ENCODE data around the gene NCR2.

NCR2 gene

DNA sequence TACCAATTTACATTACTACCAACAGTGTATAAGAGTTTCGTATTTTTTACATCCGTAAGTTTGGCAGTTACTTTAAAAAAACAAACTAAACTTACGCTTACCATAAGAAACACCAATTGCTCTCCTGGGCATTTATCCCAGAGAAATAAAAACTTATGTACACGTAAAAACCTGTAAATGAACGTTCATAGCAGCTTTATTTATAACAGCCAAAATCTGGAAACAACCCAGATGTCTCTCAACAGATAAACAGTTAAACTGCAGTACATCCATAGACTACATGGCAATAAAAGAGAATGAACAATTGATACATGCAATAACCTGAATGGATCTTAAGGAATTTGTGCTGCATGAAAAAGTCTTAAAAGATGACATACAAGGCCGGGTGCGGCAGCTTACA is 30.7 kb downstream of the NCR2 start:
- DNase-seq: no peak

DNA sequence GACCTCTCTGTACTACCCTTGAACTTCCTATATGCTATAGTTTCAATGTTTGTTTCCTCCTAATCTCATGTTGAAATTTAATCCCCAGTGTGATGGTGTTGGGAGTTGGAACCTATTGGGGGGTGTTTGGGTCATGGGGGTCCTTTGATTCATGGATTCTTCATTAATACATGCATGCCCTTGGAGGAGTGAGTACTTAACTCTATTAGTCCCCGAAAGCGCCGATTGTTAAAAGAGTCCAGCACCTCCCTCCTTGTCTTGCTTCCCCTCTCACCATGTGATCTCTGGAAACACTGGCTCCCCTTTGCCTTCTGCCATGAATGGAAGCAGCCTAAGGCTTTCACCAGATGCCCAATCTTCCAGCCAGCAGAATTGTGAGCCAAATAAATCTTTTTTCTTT is 31.7 kb downstream of the NCR2 start:
- no peak for DNase-seq

DNA sequence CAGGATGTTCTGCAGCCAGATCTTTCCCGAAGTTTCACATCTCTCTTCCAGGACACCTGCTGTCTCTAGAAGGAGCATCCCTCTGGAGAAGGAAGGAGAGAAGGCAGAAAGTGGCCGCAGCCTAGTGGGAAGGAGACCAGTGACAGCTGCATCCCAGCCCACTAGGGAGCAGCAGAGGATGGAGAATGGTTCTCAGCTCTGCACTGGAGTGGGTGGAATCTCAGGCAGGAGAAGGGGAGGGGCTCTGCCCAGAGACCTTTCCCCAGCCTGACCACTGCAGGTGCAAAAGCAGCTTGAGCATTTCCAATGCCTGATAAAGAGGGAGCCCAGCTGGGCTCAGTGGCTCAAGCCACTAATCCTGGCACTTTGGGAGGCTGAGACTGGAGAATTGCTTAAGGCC is 32.3 kb downstream of the NCR2 start:
- DNase-seq: peak; percentile 9

DNA sequence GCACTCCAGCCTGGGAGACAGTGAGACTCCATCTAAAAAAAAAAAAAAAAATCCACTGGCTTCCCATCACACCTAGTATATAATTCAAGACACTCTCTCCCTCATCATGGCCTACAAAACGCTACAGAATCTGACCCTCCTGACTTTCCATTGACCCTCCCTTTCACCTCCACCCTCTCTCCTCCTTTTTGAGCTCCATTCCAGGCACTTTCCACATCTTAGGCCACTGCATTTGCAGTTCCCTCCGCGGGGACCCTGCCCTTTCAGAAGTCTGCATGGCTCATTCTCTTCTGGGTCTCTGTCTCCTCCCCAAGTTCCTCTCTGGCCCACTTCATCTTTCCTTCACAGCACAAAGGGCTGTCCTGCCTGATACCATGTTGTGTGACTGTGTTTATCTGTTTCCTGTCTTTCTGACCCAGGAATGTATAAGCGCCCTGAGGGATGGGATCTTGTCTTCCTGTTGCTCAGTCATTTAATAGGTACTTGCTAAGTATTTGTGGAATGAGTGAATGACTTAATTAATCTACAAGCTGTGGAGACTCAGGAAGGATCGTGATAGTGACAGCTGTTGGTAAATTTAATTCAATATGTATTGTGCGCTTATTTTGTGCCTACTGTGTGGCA is 35.2 kb downstream of the NCR2 start:
- DNase-seq: no peak

DNA sequence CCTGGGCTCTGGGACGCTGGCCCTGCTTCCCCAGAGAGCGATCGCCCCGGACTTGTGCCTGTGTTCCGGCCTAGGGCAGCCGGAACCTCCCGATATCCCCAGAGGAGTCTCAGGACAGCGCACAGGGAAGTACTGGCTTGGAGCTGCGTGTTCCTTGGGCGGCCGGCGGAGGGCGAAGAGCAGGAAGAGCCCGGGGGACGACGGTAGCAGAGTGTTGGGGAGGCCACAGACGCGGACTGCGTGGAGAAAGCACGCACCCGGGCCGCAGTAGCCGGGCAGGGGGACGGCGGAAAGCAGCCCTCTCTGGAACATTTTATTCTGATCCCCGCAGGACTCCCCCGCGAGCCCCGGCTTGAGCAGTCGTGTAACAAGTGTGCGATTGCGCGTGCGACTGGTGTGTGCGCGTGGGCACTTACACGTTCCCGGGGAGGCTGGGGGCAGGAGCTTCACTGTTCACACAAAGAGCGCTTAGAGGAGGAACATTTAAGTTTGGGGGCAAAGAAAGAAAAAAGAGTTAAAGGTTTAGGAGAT is 36.1 kb downstream of the NCR2 start:
- no peak for DNase-seq

DNA sequence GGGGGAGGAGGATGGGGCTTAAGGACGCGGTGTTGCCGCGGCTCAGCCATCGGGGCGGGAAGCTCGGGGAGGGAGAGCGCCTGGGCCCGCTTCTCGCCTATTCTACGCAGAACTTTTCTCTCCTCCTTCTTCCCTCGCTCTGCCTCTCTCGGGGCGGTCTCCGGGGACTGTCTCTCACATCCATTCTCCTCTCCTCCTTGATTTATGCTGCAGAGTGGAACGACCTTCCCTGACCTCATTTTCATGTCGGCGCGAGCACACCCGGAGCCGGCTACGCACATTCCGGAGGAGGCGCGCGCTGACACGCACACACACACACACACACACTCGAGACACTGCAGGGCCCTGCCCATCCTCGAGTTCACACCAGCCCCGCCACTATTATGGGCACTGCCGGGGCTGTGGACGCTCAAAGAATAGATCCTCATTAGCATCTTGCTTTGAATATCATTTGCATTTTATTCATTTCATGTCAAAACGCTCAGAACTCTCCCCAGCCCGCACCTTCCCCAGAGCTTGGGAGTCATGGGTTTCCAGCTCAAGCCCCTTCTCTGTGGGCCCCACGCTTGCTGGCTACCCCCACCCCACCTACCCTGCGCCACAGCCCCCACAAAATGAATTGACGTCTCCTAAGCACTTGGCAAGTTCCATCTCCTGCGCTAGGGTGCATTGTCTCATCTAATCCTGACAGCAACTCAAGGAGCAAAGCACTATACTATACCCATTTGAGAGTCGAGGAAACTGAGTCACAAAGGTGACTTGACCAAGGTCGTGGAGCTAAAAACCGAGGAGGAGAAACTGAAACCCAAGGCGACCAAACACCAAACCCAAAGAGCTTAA is 36.8 kb downstream of the NCR2 start:
- DNase-seq: no peak

DNA sequence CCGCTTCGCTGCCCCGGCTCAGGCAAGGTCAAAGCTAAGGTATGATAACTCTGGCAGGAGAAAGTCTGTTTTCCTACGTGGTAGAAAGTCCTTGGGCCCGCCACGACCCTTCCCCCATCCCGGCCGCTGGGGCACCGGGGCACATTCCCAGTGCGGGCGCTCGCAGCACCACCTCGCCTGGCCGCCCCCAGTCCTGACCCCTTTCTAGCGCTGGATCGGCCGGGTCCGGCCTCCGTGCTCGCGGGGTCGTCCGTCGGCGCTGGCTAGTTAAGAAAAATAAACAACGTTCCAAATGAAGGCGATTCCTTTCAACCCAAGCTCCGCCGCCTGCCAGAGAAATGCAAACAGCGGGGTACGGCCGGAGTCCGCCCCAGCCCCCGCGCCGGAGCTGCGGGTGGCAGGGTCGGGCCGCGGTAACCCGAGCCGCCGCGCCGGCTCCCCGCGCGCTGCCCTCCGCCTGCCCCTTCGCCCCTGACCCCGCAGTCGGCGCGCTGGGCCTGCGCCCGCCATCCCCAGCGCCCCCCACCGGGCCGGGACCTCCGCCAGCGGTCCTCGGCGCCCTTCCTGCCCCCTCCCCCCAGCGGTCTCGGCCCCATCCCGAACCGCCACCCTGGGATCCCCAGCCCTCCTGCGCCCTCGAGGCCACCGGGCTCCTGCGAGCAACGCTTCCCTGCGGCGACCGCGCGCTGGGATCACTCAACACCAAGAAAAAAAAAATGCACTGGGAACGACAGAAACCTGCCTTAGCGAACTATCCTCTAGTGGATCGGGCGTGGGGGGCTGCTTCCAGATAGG is 37.6 kb downstream of the NCR2 start:
- DNase-seq: no peak

DNA sequence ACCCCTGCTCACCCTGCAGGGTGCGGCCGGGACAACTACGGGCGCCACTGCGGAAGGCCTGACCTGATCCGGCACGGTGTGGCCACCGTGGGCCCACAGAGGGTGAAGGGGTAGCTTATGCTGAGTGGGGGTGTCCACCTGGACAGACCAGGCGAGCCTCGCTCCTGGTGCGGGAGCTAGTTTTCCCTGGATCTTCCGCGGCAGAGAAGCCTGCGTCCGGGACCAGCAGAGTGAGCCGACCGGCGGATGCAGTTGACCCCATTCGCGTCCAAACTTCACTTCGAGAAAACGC is 38.2 kb downstream of the NCR2 start:
- no peak for DNase-seq

DNA sequence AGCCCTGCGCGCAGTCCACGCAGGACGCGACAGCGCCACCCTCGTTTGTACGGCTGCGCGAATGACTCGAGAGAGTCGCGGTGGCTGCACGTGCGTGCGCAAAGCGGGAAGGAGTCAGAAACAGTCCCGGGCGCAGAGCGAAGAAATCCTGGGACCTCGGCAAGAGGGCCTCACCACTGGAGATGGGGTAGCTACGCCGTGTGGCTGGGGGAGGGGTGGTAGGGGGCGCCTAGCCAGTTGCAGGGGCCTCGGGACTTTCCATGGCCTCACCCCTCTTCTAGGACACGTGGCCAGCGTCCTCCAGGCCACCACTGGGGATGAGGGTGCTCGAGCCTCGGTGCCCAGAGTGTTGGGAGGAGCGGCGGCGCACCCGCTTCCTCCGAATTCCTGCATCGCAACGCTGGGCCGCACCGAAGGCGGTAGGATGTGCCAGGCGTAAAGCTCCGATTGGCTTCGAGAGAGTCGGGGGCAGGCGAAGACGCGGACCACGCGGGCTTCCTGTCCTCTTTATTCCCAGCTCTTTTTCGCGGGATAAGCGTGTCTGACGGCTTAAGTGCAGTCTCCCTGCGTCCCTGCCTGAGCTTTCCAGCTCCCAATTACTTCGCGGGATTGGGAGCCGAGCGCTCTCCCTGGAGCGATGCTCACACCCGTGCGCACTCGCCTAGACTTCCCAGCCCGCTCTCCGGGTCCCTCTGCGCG is 38.7 kb downstream of the NCR2 start:
- no peak for DNase-seq

DNA sequence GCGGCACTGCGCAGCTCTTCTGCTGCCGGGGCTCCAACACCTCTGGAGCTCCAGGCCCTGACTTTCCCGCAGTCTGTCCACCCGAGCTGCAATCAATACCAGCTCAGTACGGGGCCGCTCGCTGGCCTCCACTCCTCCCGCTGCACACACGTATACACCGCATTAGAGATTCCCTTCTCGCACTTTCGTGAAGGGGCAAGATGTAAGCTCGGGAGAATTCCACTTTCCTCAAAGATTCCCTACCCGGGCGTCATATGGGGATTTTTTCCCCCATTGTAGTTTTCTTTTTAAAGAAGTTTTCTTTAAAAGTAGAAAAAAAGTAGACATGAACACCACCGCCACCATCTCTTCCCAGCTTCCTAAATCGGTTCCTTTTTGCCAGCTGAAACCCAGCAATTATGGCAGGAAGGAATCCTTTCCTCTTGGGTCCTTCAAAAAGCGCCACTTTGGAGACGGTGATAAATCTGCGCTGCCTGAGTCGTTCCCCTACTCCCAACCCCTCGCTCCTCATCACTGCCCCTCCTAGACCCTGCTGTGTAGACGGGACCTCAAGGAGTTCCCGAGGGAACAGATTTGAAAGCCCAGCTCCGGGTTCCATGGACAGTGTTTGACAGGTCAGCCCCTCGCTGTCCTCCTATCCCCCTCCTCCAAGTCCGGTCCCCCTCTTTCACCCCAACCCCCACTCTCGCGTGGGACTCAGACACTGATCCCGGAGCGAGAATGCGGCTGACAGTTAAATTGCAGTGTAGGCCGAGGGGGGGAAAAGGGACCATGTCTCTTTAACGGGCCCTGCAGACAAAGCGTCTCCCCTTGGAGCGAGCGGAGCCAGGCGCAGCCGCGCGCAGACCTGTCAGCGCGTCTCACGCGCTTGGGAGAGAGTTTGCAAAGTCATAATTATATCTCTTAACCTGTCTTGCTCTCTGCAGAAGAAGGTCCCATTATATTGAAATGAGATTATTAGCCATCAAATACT is 39.5 kb downstream of the NCR2 start:
- no peak for DNase-seq

DNA sequence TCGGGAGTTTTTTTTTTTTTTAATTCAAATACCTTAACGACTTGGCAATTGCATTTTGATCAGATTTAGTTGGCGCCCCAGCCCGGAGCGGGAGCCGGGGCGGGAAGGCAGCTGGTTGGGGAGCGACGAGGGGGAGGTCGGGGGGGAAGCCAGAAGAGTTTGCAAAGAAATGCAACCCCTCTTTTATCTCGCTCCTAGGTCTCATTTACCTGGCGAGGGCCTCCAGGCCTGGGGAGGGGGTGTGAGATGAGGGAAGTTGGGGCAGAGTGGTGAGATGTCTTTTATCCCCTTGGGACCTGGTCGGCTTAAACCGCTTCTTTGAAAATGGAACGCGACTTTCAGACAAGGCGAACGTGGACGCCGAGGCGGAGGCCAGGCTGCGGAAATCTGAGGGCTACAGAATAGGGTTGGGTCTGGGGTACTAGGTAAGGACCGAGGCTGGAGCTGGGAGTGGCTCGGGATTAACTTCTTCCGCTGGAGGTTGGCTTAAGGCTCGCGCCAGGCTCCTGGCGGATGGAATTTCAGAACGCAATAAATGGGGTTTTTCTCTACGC is 40.3 kb downstream of the NCR2 start:
- DNase-seq: no peak

DNA sequence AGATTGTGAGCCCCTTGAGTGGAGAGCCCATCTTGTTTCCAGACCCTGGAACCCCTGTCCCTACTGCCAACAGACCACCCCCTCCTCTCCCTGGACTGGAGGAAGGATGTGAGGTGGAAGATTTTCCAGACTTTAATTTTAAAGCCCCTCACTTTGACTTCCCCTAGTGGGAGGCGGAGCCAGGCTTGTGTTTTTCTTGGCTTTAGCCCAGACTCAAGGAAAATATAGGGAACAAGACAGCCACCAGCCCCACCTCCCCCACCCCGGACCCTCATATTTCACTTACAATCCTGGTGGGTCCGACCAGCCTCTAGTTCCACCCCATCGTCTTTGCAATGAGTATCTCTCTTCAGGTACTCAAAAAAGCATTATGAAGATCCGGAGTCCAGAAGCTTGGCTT is 40.8 kb downstream of the NCR2 start:
- DNase-seq: no peak

DNA sequence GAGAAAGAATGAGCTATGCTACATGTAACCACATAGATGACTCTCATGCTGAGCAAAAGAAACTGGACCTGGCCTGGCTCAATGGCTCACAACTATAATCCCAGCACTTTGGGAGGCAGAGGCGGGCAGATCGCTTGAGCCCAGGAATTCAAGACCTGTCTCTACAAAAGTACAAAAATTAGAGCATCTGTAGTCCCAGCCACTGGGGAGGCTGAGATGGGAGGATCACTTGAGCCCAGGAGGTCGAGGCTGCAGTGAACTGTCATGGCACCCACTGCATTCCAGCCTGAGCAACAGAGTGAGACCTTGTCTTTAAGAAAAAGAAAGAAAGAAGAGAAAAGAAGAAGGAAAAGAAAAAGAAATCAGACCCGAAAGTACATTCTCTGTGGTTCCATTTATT is 41.7 kb downstream of the NCR2 start:
- no peak for DNase-seq

DNA sequence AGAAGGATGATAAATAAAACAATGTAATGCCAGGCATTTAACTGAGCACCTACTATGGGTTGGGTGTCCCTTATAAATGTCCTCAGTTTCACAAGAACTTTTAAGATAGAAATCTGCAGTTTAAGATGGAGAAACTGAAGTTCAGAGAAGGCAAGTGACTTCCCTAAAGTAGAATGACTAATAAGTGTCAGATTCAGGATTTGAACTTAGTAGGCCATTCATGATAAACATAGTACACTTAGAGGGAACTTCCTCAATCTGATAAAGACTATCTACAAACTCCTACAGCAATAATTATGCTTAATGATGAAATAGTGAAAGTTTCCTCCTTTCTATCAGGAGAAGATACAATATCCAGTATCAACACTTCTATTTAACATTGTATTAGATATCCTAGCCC is 43.9 kb downstream of the NCR2 start:
- DNase-seq: no peak

DNA sequence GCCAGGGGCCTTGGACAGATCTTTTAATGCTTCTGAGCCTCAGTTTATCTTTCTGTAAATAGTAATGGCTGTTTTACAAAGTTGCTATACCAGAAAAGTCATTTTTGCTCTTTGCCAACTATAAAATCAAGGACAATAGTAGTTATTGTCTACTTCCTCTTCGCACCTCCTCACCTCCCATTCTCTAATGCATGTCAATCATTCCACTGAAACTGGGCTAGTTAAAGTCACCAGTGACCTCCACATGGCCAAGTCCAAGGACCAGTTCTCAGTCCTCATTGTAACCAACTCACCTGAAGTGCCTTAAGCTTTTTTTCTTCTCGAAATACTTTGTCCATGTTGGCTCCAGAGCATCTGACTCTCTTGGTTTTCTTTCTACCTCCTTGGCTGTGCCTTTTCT is 51.2 kb downstream of the NCR2 start:
- DNase-seq: no peak

DNA sequence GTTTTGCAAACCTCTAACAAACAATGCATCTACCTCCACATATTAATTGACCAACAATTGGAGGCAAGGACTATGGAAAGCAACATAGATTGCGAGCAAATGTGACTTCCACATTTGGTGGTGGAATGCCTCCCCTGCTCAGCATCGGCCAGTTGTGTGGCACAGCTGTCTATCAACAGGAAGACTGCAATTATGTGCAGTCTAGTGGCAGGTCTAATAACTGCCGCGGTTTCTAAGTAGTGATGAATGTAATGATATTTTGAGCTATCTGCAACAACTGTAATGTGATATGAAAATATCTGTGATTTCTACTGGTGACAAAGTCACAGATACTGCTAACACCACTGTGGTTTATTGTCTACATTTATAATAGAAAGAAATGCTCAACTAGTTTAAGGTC is 56.8 kb downstream of the NCR2 start:
- DNase-seq: no peak

DNA sequence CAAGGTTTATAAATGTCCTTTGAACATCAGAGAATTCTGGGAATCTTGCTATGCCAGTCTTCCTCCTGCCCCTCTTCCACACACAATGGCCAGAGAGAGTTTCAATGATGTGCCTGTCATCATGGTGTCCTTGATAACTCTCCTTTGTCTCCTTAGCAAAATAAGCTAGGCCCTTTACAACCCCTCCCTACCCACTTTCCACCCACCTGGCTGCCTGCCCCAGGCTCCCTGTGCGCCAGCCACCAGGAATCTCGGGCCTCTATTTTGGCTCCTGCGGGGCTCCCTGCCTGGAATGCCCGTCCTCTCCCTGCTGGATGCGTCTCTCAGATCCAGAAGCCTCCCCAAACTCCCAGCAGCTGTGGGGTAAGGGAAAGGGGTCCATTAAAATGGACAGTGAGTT is 60.9 kb downstream of the NCR2 start:
- no peak for DNase-seq

DNA sequence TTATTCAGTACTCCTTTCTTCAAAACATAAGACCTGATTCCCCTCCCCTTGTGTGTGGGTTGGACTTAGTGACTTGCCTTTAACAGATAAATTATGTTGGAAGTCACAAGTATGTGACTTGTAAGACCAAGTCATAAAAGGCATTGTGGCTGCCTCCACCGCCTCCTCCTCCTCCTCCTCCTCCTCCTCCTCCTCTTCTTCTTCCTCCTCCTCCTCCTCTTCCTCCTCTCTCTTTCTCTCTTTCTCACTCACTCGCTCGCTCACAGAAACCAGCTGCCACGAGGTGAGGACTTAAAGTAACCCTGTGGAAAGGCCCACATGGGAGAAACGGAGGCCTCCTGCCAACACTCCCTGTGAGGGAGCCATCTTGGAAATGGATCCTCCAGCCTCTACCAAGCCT is 64.0 kb downstream of the NCR2 start:
- DNase-seq: no peak
